ENCODE results near the gene IL22. TPM values are rescaled to one million over a fixed set of nuclear protein-coding genes. Genes with fewer than 3 reads are reported as not detected.

IL22 gene
- total and polyA plus RNA-seq, 9 of the 15 experiments (the other 6 are each of a cell fraction or from before 2014, with no cell fraction given): not detected

- TF ChIP-seq FOSL1 (tag; conservative IDR thresholded peaks at IDR 0.05) (peak; percentile 97), CHD4 (IDR thresholded peaks at IDR 0.05; ENCODE audit: insufficient read depth, insufficient replicate concordance, low read depth, low read length, poor library complexity, severe bottlenecking) (no peak), HEY1 (CRISPR knock-in tag; IDR thresholded peaks at IDR 0.05; ENCODE audit: borderline replicate concordance) (no peak), KAT2B (IDR thresholded peaks at IDR 0.05; ENCODE audit: low read depth, low read length) (no peak), ZBTB2 (IDR thresholded peaks at IDR 0.05) (no peak), CHD7 (IDR thresholded peaks at IDR 0.05; ENCODE audit: low read depth, low read length) (no peak), RBM22 (IDR thresholded peaks at IDR 0.05; ENCODE audit: low read depth, low read length, poor library complexity, severe bottlenecking) (no peak), TFAM (CRISPR knock-in tag; conservative IDR thresholded peaks at IDR 0.05) (no peak), CHD1 (IDR thresholded peaks at IDR 0.05; ENCODE audit: low read length) (no peak), TSHZ1 (CRISPR knock-in tag; IDR thresholded peaks at IDR 0.05) (no peak), BRF1 (IDR thresholded peaks at IDR 0.05; ENCODE audit: borderline replicate concordance, extremely low read depth, insufficient read length) (no peak)
Measured at GRCh38 chr12:68240079-68240478, 13.3 kb downstream of the IL22 start (continued).
